HEK293 (cell line): ENCODE data around the gene ABCE1.

ENCODE experiments used
- GLI4 ChIP-seq: fragments of 450-650 bp; formaldehyde crosslinking; IDR thresholded peaks from 2 replicates; pipeline ENCODE4 v1.5.1; 2016; ENCODE audit warnings: missing biosample characterization, missing genetic modification characterization
- KLF16 ChIP-seq: fragments of 450-650 bp; formaldehyde crosslinking; IDR thresholded peaks from 2 replicates; pipeline ENCODE4 v1.5.1; 2017; ENCODE audit warnings: missing biosample characterization, missing genetic modification characterization
- YY1 ChIP-seq: fragments of 450-650 bp; formaldehyde crosslinking; IDR thresholded peaks from 2 replicates; pipeline ENCODE4 v1.5.1; 2018; ENCODE audit warnings: missing biosample characterization, missing genetic modification characterization
- ZNF133 ChIP-seq: fragments of 450-650 bp; formaldehyde crosslinking; IDR thresholded peaks from 2 replicates; pipeline ENCODE4 v1.5.1; 2016; ENCODE audit warnings: missing biosample characterization, missing genetic modification characterization
- ZNF292 ChIP-seq: fragments of 450-650 bp; formaldehyde crosslinking; IDR thresholded peaks from 2 replicates; pipeline ENCODE4 v1.5.1; 2016; ENCODE audit warnings: low read depth, missing biosample characterization, missing genetic modification characterization, borderline replicate concordance
- ZNF423 ChIP-seq: fragments of 450-650 bp; formaldehyde crosslinking; IDR thresholded peaks from 2 replicates; pipeline ENCODE4 v1.5.1; 2016; ENCODE audit warnings: missing biosample characterization, missing genetic modification characterization
- ZNF426 ChIP-seq: fragments of 450-650 bp; formaldehyde crosslinking; IDR thresholded peaks from 2 replicates; pipeline ENCODE4 v1.5.1; 2017; ENCODE audit warnings: missing biosample characterization, missing genetic modification characterization, mild to moderate bottlenecking, inconsistent platforms, moderate library complexity
- ZNF473 ChIP-seq: fragments of 450-650 bp; formaldehyde crosslinking; IDR thresholded peaks from 2 replicates; pipeline ENCODE4 v1.5.1; 2017; ENCODE audit warnings: missing biosample characterization, missing genetic modification characterization
- ZNF521 ChIP-seq: fragments of 450-650 bp; formaldehyde crosslinking; IDR thresholded peaks from 2 replicates; pipeline ENCODE4 v1.5.1; 2017; ENCODE audit warnings: missing biosample characterization, mild to moderate bottlenecking, missing genetic modification characterization
- ZNF558 ChIP-seq: fragments of 450-650 bp; formaldehyde crosslinking; IDR thresholded peaks from 2 replicates; pipeline ENCODE4 v1.5.1; 2016; ENCODE audit warnings: missing biosample characterization, missing genetic modification characterization
- ZNF792 ChIP-seq: fragments of 450-650 bp; formaldehyde crosslinking; IDR thresholded peaks from 2 replicates; pipeline ENCODE4 v1.5.1; 2016; ENCODE audit warnings: missing biosample characterization, missing genetic modification characterization
- TF ChIP-seq, protein P1 (sequence below): fragments of 450-650 bp; formaldehyde crosslinking; IDR thresholded peaks from 2 replicates; pipeline ENCODE4 v1.5.1; 2016; ENCODE audit warnings: missing biosample characterization, missing genetic modification characterization
- TF ChIP-seq, protein P2 (sequence below): fragments of 450-650 bp; formaldehyde crosslinking; IDR thresholded peaks from 2 replicates; pipeline ENCODE4 v1.5.1; 2016; ENCODE audit warnings: missing biosample characterization, missing genetic modification characterization

DNA sequence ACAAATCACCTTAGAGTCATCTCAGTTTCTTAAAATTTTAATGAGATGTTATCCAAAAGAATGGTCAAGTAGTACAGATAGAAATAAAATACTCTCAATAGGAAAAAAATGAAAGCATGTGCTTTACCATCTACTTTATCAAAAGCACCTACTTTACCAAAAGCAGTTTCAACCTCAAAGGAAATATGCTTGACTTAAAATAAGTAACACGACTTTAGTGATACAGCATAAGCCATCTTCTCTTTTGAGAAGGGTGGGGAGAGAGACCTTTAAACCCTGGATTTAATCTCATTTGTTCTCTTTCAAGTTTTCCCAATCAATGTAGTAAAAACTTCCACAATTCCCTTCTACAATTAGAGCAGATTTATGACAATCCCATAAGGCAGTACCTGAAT is 55.8 kb downstream of the ABCE1 start:
- TF ChIP-seq ZNF292 = no peak
- TF ChIP-seq, protein P1, sequence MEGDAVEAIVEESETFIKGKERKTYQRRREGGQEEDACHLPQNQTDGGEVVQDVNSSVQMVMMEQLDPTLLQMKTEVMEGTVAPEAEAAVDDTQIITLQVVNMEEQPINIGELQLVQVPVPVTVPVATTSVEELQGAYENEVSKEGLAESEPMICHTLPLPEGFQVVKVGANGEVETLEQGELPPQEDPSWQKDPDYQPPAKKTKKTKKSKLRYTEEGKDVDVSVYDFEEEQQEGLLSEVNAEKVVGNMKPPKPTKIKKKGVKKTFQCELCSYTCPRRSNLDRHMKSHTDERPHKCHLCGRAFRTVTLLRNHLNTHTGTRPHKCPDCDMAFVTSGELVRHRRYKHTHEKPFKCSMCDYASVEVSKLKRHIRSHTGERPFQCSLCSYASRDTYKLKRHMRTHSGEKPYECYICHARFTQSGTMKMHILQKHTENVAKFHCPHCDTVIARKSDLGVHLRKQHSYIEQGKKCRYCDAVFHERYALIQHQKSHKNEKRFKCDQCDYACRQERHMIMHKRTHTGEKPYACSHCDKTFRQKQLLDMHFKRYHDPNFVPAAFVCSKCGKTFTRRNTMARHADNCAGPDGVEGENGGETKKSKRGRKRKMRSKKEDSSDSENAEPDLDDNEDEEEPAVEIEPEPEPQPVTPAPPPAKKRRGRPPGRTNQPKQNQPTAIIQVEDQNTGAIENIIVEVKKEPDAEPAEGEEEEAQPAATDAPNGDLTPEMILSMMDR = no peak
- TF ChIP-seq, protein P2, sequence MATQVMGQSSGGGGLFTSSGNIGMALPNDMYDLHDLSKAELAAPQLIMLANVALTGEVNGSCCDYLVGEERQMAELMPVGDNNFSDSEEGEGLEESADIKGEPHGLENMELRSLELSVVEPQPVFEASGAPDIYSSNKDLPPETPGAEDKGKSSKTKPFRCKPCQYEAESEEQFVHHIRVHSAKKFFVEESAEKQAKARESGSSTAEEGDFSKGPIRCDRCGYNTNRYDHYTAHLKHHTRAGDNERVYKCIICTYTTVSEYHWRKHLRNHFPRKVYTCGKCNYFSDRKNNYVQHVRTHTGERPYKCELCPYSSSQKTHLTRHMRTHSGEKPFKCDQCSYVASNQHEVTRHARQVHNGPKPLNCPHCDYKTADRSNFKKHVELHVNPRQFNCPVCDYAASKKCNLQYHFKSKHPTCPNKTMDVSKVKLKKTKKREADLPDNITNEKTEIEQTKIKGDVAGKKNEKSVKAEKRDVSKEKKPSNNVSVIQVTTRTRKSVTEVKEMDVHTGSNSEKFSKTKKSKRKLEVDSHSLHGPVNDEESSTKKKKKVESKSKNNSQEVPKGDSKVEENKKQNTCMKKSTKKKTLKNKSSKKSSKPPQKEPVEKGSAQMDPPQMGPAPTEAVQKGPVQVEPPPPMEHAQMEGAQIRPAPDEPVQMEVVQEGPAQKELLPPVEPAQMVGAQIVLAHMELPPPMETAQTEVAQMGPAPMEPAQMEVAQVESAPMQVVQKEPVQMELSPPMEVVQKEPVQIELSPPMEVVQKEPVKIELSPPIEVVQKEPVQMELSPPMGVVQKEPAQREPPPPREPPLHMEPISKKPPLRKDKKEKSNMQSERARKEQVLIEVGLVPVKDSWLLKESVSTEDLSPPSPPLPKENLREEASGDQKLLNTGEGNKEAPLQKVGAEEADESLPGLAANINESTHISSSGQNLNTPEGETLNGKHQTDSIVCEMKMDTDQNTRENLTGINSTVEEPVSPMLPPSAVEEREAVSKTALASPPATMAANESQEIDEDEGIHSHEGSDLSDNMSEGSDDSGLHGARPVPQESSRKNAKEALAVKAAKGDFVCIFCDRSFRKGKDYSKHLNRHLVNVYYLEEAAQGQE = no peak
- no peak for TF ChIP-seq ZNF521 (tag by site-specific recombination)
- TF ChIP-seq ZNF133 (tag by site-specific recombination) = no peak
- no peak for TF ChIP-seq KLF16
- no peak for TF ChIP-seq ZNF473 (tag by site-specific recombination)
- no peak for TF ChIP-seq ZNF558 (tag by site-specific recombination)
- TF ChIP-seq YY1 (tag by site-specific recombination) = no peak
- TF ChIP-seq ZNF423 (tag by site-specific recombination) = no peak
- no peak for TF ChIP-seq GLI4 (tag by site-specific recombination)
- no peak for TF ChIP-seq ZNF426 (tag by site-specific recombination)
- no peak for TF ChIP-seq ZNF792
